ENCODE results near the gene ROBO2. TPM values are rescaled to one million over a fixed set of nuclear protein-coding genes. Genes with fewer than 3 reads are reported as not detected.

The ROBO2 gene
- total RNA-seq, 1 experiment from 2014 or later: not detected

DNA sequence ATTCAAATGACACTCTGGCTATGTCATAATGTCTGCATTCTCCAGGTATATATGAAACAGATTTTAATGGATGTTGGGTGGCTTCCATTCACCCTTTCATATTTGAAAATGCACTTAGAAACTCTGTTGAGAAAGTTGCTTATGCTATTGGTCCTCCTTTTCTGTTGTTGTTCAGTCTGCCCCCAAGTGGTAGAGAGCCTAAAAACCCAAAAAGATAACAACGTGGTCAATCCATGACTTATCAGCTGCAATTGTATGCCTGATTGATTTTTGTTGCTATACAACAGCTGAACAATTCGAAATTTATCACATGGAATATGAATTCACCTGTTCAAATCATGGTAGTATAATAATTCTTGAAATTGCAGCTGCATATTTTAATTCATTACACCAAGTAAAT is 279.8 kb downstream of the ROBO2 start:
- Histone ChIP-seq H3K4me2 (ENCODE audit: low read length) (no peak overlapping the region), H3K36me3 (ENCODE audit: control insufficient read depth in 1 of 2, insufficient read depth in 2 of 2, low read length in 2 of 2) (no peaks in the 10 kb centered on the region), H4K20me1 (ENCODE audit: insufficient read depth) (no peaks in the 10 kb centered on the region), H3K27ac (ENCODE audit: low read depth, low read length) (no peak overlapping the region), H3K9me2 (ENCODE audit: insufficient read depth) (no peaks in the 10 kb centered on the region), H3K79me2 (ENCODE audit: insufficient read depth, low read length) (no peaks in the 10 kb centered on the region), H2AFZ (ENCODE audit: low read depth, low read length, poor library complexity, severe bottlenecking) (no peak overlapping the region), H3K4me1 (ENCODE audit: control insufficient read depth in 1 of 2, insufficient read depth in 2 of 2, low read length in 2 of 2) (no peaks in the 10 kb centered on the region), H3K4me3 (replicated peaks in 1 of 2; ENCODE audit: low read depth in 1 of 2, low read length in 2 of 2) (no peak overlapping the region), H3K27me3 (ENCODE audit: insufficient read depth, low read length) (no peaks in the 10 kb centered on the region), H3K9me3 (ENCODE audit: control insufficient read depth in 1 of 2, insufficient read depth in 1 of 2, low read depth in 1 of 2, low read length in 2 of 2) (peaks cover 0 to 5% of the 10 kb centered on the region in 2 experiments; a peak in 1 of 4 replicates), H3K9ac (ENCODE audit: low read length) (no peak overlapping the region)
- ChIA-PET RAD21 (ENCODE audit: low non-redundant PET in 1 of 2, low total read pairs in 2 of 2, uncharacterized antibody in 2 of 2, unreplicated experiment in 2 of 2) (no interaction called here), CTCF (no interaction called here), POLR2A (no interaction called here)
- TF ChIP-seq, protein P1, sequence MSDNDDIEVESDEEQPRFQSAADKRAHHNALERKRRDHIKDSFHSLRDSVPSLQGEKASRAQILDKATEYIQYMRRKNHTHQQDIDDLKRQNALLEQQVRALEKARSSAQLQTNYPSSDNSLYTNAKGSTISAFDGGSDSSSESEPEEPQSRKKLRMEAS (IDR thresholded peaks at IDR 0.05): no peak
- TF ChIP-seq ZNF274 (IDR thresholded peaks at IDR 0.05; ENCODE audit: low read depth, low read length) (no peak), SIN3A (IDR thresholded peaks at IDR 0.05; ENCODE audit: low read depth) (no peak), SRF (IDR thresholded peaks at IDR 0.05; ENCODE audit: low read depth) (no peak), FOSL1 (IDR thresholded peaks at IDR 0.05; ENCODE audit: low read depth) (no peak), RAD21 (IDR thresholded peaks at IDR 0.05; ENCODE audit: low read depth) (no peak), YY1 (IDR thresholded peaks at IDR 0.05; ENCODE audit: extremely low read depth, insufficient replicate concordance, low read depth, low read length) (no peak), CBX3 (IDR thresholded peaks at IDR 0.05; ENCODE audit: low read depth) (no peak), JUND (IDR thresholded peaks at IDR 0.05) (no peak), EZH2 (IDR thresholded peaks at IDR 0.05) (no peak), EZH2phosphoT487 (IDR thresholded peaks at IDR 0.05; ENCODE audit: borderline replicate concordance) (no peak), POLR2AphosphoS5 (IDR thresholded peaks at IDR 0.05; ENCODE audit: low read depth, low read length) (no peak), POLR2A (IDR thresholded peaks at IDR 0.05; ENCODE audit: borderline replicate concordance, extremely low read depth, insufficient read depth, insufficient read length) (no peak)
- TF ChIP-seq, protein P2, sequence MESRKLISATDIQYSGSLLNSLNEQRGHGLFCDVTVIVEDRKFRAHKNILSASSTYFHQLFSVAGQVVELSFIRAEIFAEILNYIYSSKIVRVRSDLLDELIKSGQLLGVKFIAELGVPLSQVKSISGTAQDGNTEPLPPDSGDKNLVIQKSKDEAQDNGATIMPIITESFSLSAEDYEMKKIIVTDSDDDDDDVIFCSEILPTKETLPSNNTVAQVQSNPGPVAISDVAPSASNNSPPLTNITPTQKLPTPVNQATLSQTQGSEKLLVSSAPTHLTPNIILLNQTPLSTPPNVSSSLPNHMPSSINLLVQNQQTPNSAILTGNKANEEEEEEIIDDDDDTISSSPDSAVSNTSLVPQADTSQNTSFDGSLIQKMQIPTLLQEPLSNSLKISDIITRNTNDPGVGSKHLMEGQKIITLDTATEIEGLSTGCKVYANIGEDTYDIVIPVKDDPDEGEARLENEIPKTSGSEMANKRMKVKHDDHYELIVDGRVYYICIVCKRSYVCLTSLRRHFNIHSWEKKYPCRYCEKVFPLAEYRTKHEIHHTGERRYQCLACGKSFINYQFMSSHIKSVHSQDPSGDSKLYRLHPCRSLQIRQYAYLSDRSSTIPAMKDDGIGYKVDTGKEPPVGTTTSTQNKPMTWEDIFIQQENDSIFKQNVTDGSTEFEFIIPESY (IDR thresholded peaks at IDR 0.05; ENCODE audit: extremely low read depth, insufficient replicate concordance, low read length): no peak
- TF ChIP-seq, protein P3, sequence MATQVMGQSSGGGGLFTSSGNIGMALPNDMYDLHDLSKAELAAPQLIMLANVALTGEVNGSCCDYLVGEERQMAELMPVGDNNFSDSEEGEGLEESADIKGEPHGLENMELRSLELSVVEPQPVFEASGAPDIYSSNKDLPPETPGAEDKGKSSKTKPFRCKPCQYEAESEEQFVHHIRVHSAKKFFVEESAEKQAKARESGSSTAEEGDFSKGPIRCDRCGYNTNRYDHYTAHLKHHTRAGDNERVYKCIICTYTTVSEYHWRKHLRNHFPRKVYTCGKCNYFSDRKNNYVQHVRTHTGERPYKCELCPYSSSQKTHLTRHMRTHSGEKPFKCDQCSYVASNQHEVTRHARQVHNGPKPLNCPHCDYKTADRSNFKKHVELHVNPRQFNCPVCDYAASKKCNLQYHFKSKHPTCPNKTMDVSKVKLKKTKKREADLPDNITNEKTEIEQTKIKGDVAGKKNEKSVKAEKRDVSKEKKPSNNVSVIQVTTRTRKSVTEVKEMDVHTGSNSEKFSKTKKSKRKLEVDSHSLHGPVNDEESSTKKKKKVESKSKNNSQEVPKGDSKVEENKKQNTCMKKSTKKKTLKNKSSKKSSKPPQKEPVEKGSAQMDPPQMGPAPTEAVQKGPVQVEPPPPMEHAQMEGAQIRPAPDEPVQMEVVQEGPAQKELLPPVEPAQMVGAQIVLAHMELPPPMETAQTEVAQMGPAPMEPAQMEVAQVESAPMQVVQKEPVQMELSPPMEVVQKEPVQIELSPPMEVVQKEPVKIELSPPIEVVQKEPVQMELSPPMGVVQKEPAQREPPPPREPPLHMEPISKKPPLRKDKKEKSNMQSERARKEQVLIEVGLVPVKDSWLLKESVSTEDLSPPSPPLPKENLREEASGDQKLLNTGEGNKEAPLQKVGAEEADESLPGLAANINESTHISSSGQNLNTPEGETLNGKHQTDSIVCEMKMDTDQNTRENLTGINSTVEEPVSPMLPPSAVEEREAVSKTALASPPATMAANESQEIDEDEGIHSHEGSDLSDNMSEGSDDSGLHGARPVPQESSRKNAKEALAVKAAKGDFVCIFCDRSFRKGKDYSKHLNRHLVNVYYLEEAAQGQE (IDR thresholded peaks at IDR 0.05; ENCODE audit: low read depth): no peak
- TF ChIP-seq, protein P4, sequence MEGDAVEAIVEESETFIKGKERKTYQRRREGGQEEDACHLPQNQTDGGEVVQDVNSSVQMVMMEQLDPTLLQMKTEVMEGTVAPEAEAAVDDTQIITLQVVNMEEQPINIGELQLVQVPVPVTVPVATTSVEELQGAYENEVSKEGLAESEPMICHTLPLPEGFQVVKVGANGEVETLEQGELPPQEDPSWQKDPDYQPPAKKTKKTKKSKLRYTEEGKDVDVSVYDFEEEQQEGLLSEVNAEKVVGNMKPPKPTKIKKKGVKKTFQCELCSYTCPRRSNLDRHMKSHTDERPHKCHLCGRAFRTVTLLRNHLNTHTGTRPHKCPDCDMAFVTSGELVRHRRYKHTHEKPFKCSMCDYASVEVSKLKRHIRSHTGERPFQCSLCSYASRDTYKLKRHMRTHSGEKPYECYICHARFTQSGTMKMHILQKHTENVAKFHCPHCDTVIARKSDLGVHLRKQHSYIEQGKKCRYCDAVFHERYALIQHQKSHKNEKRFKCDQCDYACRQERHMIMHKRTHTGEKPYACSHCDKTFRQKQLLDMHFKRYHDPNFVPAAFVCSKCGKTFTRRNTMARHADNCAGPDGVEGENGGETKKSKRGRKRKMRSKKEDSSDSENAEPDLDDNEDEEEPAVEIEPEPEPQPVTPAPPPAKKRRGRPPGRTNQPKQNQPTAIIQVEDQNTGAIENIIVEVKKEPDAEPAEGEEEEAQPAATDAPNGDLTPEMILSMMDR (IDR thresholded peaks at IDR 0.05 in 2 of 3, conservative IDR thresholded peaks at IDR 0.05 in 1 of 3; ENCODE audit: borderline replicate concordance in 1 of 3, insufficient read depth in 1 of 3, low read depth in 2 of 3, low read length in 2 of 3): no peak
- no TSS peak for BruUV-seq (replicated peaks)
- DNase-seq (ENCODE audit: low read depth, low spot score) (no peak), ATAC-seq (no peak)
- intact Hi-C loops (cut with micrococcal nuclease): no loop called here

Data from HCT116 (cell line).